ENCODE results near the gene PPP4R1.

The PPP4R1 gene

DNA sequence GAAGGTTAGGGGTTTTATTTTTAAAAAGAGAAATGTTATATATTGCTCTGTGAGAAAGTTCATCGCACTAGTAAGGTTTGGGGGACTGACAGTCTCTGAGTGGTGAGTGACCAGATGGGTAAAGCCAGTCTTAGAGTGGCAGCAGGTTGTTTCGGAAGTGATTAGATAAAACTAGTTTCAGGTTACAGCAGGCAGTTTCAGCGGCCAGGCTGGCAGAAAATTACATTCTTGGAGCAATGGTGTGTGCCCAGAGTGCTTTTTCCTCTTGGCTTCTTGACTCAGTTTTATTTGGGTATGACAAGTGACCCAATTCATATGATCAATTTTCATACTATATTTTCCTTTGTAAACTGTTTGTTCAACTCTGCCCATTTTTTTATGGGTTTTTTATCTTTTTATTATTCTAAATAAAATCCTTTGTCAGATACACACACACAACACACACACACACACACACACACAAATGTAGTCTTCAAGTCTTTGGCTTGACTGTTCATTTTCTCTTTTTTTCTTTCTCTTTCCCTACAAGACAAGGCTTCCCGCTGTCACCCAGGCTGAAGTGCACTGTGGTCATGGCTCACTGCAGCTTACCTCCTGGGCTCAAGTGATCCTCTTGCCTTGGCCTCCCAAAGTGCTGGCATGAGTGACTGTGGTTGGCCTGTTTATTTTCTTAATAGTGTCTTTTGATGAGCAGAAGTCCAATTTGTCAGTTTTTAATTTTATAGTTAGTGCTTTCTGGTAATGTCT lies 108.1 kb downstream of the PPP4R1 start:
- DNase-seq (ENCODE audit: low spot score), result no peak

All from COLO829 (cell line).